KMS-11 (cell line): ENCODE measurements around the gene CC2D1A.

Experiments used
- H2AFZ ChIP-seq: fragments of 200-600 bp; sonication (generic); 2 replicates; pipeline ENCODE4 v1.6.1; 2016; ENCODE audit warnings: antibody characterized with exemption, mixed run types, low read depth
- H3K27ac ChIP-seq: fragments of 200-600 bp; sonication (generic); 2 replicates; pipeline ENCODE4 v1.6.1; 2016; ENCODE audit warnings: mild to moderate bottlenecking, mixed run types
- H3K27me3 ChIP-seq: fragments of 200-600 bp; sonication (generic); 2 replicates; pipeline ENCODE4 v1.6.1; 2017; ENCODE audit warnings: mild to moderate bottlenecking, low read depth, mixed run types, moderate library complexity; ENCODE audit not compliant: insufficient read depth
- H3K36me3 ChIP-seq: fragments of 200-600 bp; sonication (generic); 2 replicates; pipeline ENCODE4 v1.6.1; 2017; ENCODE audit warnings: mild to moderate bottlenecking, mixed run types; ENCODE audit not compliant: insufficient read depth
- H3K4me1 ChIP-seq: fragments of 200-600 bp; sonication (generic); 2 replicates; pipeline ENCODE4 v1.6.1; 2016; ENCODE audit warnings: mild to moderate bottlenecking, low read depth, mixed run types; ENCODE audit not compliant: poor library complexity, severe bottlenecking
- H3K4me2 ChIP-seq: fragments of 200-600 bp; sonication (generic); 2 replicates; pipeline ENCODE4 v1.7.0; 2016; ENCODE audit warnings: mild to moderate bottlenecking, mixed run types
- H3K4me3 ChIP-seq: fragments of 200-600 bp; sonication (generic); IDR thresholded peaks from 2 replicates; pipeline ENCODE4 v1.6.1; 2017; ENCODE audit warnings: low read depth, low read length, mixed read lengths; ENCODE audit not compliant: insufficient read depth
- H3K79me2 ChIP-seq: fragments of 200-600 bp; sonication (generic); 2 replicates; pipeline ENCODE4 v1.6.1; 2016; ENCODE audit warnings: low read depth, mixed run types; ENCODE audit not compliant: insufficient read depth
- H3K9ac ChIP-seq: fragments of 200-600 bp; sonication (generic); 2 replicates; pipeline ENCODE4 v1.6.1; 2016; ENCODE audit warnings: mild to moderate bottlenecking, mixed run types
- H4K20me1 ChIP-seq: fragments of 200-600 bp; sonication (generic); 2 replicates; pipeline ENCODE4 v1.6.1; 2016; ENCODE audit warnings: mild to moderate bottlenecking, mixed run types; ENCODE audit not compliant: insufficient read depth
- CTCF ChIP-seq: fragments of 200-600 bp; sonication (generic); conservative IDR thresholded peaks from 2 replicates; pipeline ENCODE4 v1.6.1; 2017; ENCODE audit warnings: low read depth, mild to moderate bottlenecking, antibody characterized with exemption, low read length, moderate library complexity, mixed read lengths

Gene CC2D1A

DNA sequence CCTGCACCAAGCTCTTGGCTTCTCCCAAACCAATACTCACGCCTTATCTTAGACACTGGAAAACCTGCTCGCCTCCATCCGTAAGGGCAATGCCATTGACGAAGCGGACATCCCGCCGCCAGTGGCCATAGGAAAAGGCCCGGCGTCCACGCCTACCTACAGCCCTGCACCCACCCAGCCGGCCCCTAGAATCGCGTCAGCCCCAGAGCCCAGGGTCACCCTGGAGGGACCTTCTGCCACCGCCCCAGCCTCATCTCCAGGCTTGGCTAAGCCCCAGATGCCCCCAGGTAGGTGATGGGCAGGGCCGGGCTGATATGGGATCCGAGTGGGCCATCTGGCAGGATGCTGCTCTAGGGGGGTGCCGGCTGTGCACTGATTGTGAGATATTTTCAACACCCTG, 7.4 kb downstream of the CC2D1A start:
- H3K79me2 ChIP-seq: no peaks in the 10 kb centered on the region
- H2AFZ ChIP-seq: no peak overlapping the region
- H3K4me3 ChIP-seq: no peak overlapping the region
- no peak overlapping the region for H3K27ac ChIP-seq
- H3K36me3 ChIP-seq: no peaks in the 10 kb centered on the region
- TF ChIP-seq CTCF: no peak
- no peaks in the 10 kb centered on the region for H3K27me3 ChIP-seq
- no peaks in the 10 kb centered on the region for H4K20me1 ChIP-seq
- H3K9ac ChIP-seq: no peak overlapping the region
- H3K4me2 ChIP-seq: no peak overlapping the region
- H3K4me1 ChIP-seq: no peaks in the 10 kb centered on the region

DNA sequence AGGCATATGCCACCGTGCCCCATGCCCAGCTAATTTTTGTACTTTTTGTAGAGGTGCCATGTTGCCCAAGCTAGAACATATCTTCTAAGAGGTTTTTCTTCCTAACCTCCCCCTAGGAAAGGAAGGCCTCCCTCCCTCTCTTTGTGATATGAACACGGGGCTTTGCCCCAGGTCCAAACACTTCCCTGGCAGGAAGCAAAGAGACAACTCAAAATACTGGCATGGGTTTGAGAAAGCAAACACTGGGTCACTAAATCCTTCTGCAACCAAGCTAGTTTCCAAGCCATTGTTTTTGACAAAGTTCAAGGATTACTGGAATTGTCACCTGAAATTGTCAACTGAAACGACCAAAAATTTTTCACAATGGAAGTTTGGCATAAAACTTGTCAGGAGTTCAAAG, 8.8 kb downstream of the CC2D1A start:
- H3K4me2 ChIP-seq: no peak overlapping the region
- H3K36me3 ChIP-seq: no peaks in the 10 kb centered on the region
- H3K4me1 ChIP-seq: no peaks in the 10 kb centered on the region
- H2AFZ ChIP-seq: no peak overlapping the region
- H3K9ac ChIP-seq: no peak overlapping the region
- H3K4me3 ChIP-seq: no peak overlapping the region
- H3K27ac ChIP-seq: no peak overlapping the region
- no peak for TF ChIP-seq CTCF
- no peaks in the 10 kb centered on the region for H3K27me3 ChIP-seq
- H4K20me1 ChIP-seq: no peaks in the 10 kb centered on the region
- H3K79me2 ChIP-seq: no peaks in the 10 kb centered on the region

- Histone ChIP-seq H3K4me1 (no peaks in the 10 kb centered on the region), H3K9ac (no peak overlapping the region), H3K27me3 (no peaks in the 10 kb centered on the region), H3K36me3 (no peaks in the 10 kb centered on the region), H3K27ac (no peak overlapping the region), H3K79me2 (no peaks in the 10 kb centered on the region), H3K4me3 (no peak overlapping the region), H4K20me1 (no peaks in the 10 kb centered on the region), H2AFZ (no peak overlapping the region), H3K4me2 (no peak overlapping the region)
- no peak for TF ChIP-seq CTCF
These were observed 11.9 kb downstream of the CC2D1A start for GRCh38 chr19:13917888-13918406.

DNA sequence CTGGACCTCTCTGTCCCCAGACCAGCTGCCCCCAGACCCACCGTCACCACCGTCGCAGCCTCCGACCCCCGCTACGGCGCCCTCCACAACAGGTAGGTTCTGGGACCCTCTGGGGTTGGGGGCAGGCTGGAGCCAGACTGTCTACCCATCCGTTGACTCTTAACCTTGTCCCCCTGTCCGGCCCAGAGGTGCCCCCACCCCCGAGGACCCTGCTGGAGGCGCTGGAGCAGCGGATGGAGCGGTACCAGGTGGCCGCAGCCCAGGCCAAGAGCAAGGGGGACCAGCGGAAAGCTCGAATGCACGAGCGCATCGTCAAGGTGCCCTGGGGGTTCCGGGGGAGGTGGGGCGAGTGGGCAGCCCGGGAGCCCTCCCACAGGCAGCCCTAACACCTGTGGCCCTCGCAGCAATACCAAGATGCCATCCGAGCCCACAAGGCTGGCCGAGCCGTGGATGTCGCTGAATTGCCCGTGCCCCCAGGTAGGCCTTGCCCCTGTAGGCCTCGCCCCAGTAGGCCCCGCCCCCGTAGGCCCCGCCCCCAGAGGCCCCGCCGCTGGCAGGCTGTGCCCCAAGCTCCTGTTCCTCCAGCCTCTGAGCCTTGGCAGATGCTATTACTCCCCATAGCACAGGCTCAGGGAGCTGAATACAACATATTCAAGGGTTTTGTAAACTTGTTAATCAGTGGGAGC, 12.9 kb downstream of the CC2D1A start:
- Histone ChIP-seq H3K36me3 (no peaks in the 10 kb centered on the region), H3K9ac (no peak overlapping the region), H3K4me1 (no peaks in the 10 kb centered on the region), H4K20me1 (no peaks in the 10 kb centered on the region), H3K27ac (no peak overlapping the region), H3K4me2 (no peak overlapping the region), H3K79me2 (no peaks in the 10 kb centered on the region), H3K4me3 (no peak overlapping the region), H3K27me3 (no peaks in the 10 kb centered on the region), H2AFZ (no peak overlapping the region)
- no peak for TF ChIP-seq CTCF
